Stimulated activated CD8-positive, alpha-beta memory T cell treated with anti-CD3 and anti-CD28 coated beads, Interleukin-7, amount 100 ng/mL, for 48 hours (primary cell): Measurements from ENCODE around the gene RTN4.

ENCODE experiments used
- DNase-seq, 2 donors: peaks; one replicate each; pipeline ENCODE4 v3.0.0-alpha.2; 2020; ENCODE audit warnings: low read depth in 1 of 2; ENCODE audit errors: extremely low read depth in 1 of 2

The RTN4 gene

DNA sequence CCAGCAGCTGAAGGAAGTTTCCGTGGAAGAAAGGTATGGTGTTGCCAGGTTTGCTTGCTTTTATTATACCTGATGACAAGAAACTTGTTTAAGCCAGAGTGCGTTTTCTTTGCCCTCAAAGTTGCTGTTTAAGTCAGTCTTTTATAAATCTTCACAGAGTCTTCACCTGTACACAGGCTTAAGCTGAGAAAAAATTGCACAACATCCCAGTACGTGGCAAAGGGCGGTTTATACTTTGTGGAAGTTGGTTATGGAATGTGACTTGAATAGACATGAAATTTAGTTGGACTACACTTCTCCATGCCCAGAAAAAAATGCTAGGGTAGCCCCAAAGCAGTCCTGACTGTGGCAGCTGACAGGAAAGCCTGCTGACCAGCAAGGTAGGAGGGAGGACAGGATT is 121.5 kb downstream of the RTN4 start:
- DNase-seq, result no peak

DNA sequence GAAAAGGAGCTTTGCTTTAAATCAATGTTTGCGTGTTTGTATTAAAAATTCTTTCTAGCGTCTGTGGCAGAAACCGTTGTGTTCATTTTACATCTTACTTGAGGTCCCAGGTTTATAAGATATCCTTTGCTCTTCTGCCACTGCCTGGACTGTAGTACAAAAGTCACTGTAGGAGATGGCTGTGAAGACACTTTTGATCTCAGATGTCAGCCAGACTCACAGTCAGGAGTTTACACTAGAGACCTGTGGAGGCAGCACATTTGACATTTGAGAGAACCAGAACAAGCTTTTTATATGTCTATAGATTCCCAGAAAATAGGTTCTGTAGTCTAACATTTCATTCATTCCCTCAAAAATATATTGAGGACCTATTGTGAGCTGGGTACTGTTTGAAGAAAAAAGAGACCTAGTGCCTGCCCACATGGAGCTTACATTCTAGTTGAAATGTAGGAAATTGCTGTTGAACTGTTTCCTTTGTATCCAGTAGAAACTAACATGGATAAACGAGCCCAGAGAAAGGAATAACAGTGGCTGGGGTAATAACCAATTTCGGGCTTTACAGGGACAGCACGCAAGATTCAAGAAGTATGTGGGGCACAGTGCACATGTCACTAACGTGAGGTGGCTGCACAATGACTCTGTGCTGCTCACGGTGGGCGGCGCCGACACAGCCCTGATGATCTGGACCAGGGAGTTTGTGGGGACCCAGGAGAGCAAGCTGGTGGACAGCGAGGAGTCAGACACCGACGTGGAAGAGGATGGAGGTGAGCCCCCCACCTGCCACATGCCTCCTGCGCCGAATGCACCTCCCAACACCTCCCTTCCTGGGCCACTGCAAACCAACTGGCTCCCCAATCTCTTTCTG is 122.3 kb downstream of the RTN4 start:
- DNase-seq, result no peak

DNA sequence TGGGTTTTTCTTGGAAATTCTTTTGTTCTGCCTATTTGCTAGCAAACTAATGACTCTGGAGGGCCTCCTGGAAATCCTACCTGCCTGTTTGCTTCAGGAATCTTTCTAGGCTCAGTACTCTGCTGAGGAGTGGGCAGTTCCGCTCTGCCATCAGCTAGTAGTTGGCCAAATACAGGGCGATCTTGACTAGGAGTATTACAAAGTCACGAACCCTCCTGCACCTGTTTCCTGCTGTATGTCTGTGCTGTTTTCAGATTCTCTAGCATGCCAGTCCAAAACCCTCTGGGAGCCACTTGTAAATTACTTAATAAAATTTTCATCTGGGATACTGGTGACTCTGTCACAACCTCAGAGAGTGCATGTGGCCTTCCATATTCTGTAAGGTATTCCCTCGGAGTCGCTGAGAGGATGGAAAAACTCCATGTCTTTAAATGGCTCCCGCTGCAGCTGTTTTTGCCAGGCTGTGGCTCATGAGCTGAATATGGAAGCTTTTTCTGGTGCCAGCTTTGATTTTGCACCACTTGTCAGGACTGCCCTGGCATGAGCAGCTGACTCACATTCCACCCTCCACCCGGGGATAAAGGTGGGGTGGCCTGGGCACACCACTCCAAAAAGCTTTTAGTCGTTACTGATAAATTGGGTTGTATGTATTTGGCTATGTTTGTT is 123.0 kb downstream of the RTN4 start:
- no peak for DNase-seq

DNA sequence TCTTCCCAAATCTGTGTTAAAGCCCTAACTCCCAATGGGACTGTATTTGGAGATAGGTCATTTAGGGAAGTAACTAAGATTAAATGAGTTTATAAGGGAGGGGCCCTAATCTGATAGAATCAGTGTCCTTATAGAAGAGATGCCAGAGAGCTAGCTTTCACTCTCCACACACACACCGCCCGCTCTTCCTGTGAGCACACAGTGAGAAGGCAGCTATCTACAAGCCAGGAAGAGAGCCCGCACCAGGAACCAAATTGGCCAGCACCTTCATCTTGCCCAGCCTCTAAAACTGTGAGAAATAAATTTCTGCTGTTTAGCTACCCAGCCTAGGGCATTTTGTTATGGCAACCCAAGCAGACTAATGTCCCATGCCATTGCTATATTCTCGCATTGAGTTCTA is 125.2 kb downstream of the RTN4 start:
- DNase-seq, result no peak

DNA sequence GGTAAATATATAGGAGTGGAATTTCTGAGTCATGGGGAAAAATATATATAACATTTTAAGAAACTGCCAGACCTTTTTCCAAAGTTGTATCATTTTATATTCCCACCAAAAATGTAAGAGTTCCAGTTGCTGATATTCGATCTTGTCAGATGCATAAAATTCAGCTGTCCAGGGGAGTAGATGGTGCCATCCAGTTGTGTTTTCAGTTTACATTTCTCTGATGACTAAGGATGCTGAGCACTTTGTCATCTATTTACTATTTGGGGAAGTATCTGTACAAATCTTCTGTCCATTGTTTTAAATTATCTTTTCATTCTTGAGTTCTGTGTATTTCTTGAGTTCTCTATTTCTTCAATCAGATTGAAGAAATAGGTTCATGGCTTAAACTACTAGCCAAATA is 126.1 kb downstream of the RTN4 start:
- DNase-seq, result no peak
